Kidney (tissue), 14 donors: Measurements from ENCODE around the gene PLA2G6. TPM values are rescaled to one million over a fixed set of nuclear protein-coding genes. Genes with fewer than 3 reads are reported as not detected.
A peak's percentile ranks its signal among the peaks of the same experiment; 100 is the strongest.

Source experiments
- DNase-seq, 5 donors: peaks; one replicate each; pipeline ENCODE4 v3.0.0-alpha.2; 2013 to 2020
- FAIRE-seq: peaks from 2 replicates; lab custom pipeline; 2012; peaks lifted over from hg19 to GRCh38; lab: Jason Lieb, UNC
- H3K27ac ChIP-seq, 2 donors: one replicate each; pipeline ENCODE4 v1.7.0; 2013; ENCODE audit warnings: low read depth in 2 of 2, low read length in 2 of 2, inconsistent platforms in 1 of 2
- H3K27me3 ChIP-seq: one replicate; pipeline ENCODE4 v1.7.1; 2013; ENCODE audit warnings: low read length, inconsistent platforms; ENCODE audit not compliant: control insufficient read depth, insufficient read depth
- H3K36me3 ChIP-seq, 3 donors: one replicate each; pipeline versions ENCODE4 v1.7.0 to v1.7.1; 2013; ENCODE audit warnings: low read length in 3 of 3, control low read depth in 1 of 3, inconsistent platforms in 1 of 3; ENCODE audit not compliant: insufficient read depth in 3 of 3, control insufficient read depth in 2 of 3
- H3K4me1 ChIP-seq, 3 donors: one replicate each; pipeline versions ENCODE4 v1.7.0 to v1.7.1; 2013; ENCODE audit warnings: low read length in 3 of 3, inconsistent platforms in 1 of 3, low read depth in 1 of 3; ENCODE audit not compliant: control insufficient read depth in 2 of 3, insufficient read depth in 2 of 3
- H3K4me3 ChIP-seq, 3 donors: one replicate each; pipeline versions ENCODE4 v1.7.0 to v1.8.1; 2013; ENCODE audit warnings: low read length in 3 of 3, control low read depth in 1 of 3, inconsistent platforms in 1 of 3
- H3K9ac ChIP-seq, 3 donors: one replicate each; pipeline versions ENCODE4 v1.7.0 to v1.7.1; 2013; ENCODE audit warnings: low read length in 3 of 3, control low read depth in 1 of 3, inconsistent platforms in 1 of 3
- H3K9me3 ChIP-seq, 3 donors: one replicate each; pipeline versions ENCODE4 v1.7.0 to v1.7.1; 2013; ENCODE audit warnings: low read length in 3 of 3, control low read depth in 1 of 3, inconsistent platforms in 1 of 3; ENCODE audit not compliant: control insufficient read depth in 2 of 3, insufficient read depth in 1 of 3
- CTCF ChIP-seq: IDR thresholded peaks from 3 replicates; pipeline ENCODE4 v1.5.1; 2012; ENCODE audit warnings: mild to moderate bottlenecking, moderate library complexity, borderline replicate concordance; ENCODE audit not compliant: insufficient read depth; ENCODE audit errors: extremely low read depth
- intact Hi-C: fragments of 100-400 bp; cut with DNase I; formaldehyde crosslinking; loops from one replicate; pipeline ENCODE4 v1.11.1; 2022
- polyA plus RNA-seq: library from polyadenylated mRNA; stranded (reverse); fragments of 350-450 nt; fragmentation: Illumina TruSeq; extraction: RNeasy Lipid Tissue Mini Kit (QIAGEN cat#74804); gene quantifications from one replicate; pipeline ENCODE4 v1.2.3, GENCODE V29; 2014; ENCODE audit warnings: low read depth, low replicate concordance; ENCODE audit not compliant: insufficient read depth
- total RNA-seq: library from RNA; stranded (reverse); fragmentation: NEBNext Ultra II Directional; extraction: Animal tissue kit (Norgen Biotek cat#: 25700); gene quantifications from one replicate; pipeline ENCODE4 v1.2.1, GENCODE V29; 2021
- donor health status: control.
- donor health status: control.
- donor health status: control.
- donor health status: control.
- donor health status: control.
- donor health status: DM: yes; HTN: yes; CAD: no.
- donor health status: Normal renal cell carcinoma (clear cell type).

Gene PLA2G6
- total and polyA plus RNA-seq, 2 donors from 2014 or later, result 26.6 to 61.6 TPM

GRCh38 chr22:38136607-38137006, 45.0 kb downstream of the PLA2G6 start:
- Histone ChIP-seq H3K27me3 (no peaks in the 10 kb centered on the region), H3K9me3 (no peaks in the 10 kb centered on the region), H3K4me1 (no peaks in the 10 kb centered on the region), H3K4me3 (no peak overlapping the region), H3K36me3 (peaks cover 0 to 5% (median 3%) of the 10 kb centered on the region in 3 donors), H3K9ac (no peak overlapping the region), H3K27ac (no peak overlapping the region)
- no peak for TF ChIP-seq CTCF
- DNase-seq (no peak), FAIRE-seq (no peak)
- intact Hi-C loops, result no loop called here

GRCh38 chr22:38135133-38135706, 46.4 kb downstream of the PLA2G6 start:
- no peaks in the 10 kb centered on the region for H3K27me3 ChIP-seq
- TF ChIP-seq CTCF, result no peak
- H3K36me3 ChIP-seq, result peaks cover 0 to 5% (median 3%) of the 10 kb centered on the region in 3 donors
- H3K9ac ChIP-seq, result no peak overlapping the region
- no peak overlapping the region for H3K27ac ChIP-seq
- no peak for FAIRE-seq
- H3K9me3 ChIP-seq, result no peaks in the 10 kb centered on the region
- no peak overlapping the region for H3K4me3 ChIP-seq
- intact Hi-C loops, result no loop called here
- DNase-seq, result peak in 2 of 5 donors; percentile 18 to 22
- H3K4me1 ChIP-seq, result no peaks in the 10 kb centered on the region

- DNase-seq, result peak in 2 of 5 donors; percentile 9 to 44
- Histone ChIP-seq H3K4me3 (no peak overlapping the region), H3K9ac (no peak overlapping the region), H3K27ac (no peak overlapping the region), H3K27me3 (no peaks in the 10 kb centered on the region), H3K9me3 (no peaks in the 10 kb centered on the region), H3K4me1 (no peaks in the 10 kb centered on the region), H3K36me3 (peaks cover 0 to 8% (median 7%) of the 10 kb centered on the region in 3 donors)
- no peak for FAIRE-seq
- TF ChIP-seq CTCF, result no peak
- intact Hi-C loops, result no loop called here
Observed at GRCh38 chr22:38133331-38133730, 48.3 kb downstream of the PLA2G6 start.
